GM10266 (cell line): ENCODE measurements around the gene EYS.

ENCODE experiments used
- DNase-seq: peaks from one replicate; pipeline ENCODE4 v3.0.0; 2012; ENCODE audit errors: extremely low spot score
- TF ChIP-seq, protein P1 (sequence below): IDR thresholded peaks from 2 replicates; pipeline ENCODE4 v1.5.1; 2012; ENCODE audit warnings: mild to moderate bottlenecking, low read depth; ENCODE audit not compliant: control insufficient read depth, insufficient read depth; ENCODE audit errors: missing control alignments

Gene EYS

DNA sequence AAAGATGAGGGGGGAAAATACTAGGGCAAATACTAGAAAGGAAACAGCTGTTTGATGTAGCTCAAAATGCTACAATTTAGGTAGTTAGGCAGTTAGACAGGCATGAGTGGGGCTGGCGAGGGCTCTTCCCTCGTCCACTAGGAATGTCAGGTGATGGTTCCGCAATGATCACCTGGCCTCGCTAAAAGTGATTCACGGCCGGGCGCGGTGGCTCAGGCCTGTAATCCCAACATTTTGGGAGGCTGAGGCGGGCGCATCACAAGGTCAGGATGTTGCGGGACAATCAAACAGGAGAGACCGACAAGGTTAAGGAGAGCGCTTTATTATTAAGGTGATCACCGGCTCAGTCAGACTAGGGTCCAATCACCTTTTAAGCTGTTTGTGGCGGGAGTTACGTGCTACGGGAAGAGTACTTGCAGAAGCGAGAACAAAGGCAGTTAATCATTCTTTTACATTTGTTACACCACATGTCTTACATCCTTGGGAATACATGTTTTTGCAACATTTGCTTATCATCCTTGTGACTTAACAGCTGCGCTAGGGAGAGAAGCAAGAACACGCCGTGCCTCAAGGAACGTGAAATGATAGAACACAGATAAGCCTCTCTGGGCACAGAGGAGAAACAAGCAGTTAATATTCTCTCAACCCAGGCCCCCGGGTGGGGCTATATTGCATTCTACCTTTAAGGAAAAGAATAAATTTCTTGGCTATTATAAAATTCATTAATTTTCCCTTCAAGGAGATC is 1025.4 kb downstream of the EYS start:
- DNase-seq, result no peak
- TF ChIP-seq, protein P1, sequence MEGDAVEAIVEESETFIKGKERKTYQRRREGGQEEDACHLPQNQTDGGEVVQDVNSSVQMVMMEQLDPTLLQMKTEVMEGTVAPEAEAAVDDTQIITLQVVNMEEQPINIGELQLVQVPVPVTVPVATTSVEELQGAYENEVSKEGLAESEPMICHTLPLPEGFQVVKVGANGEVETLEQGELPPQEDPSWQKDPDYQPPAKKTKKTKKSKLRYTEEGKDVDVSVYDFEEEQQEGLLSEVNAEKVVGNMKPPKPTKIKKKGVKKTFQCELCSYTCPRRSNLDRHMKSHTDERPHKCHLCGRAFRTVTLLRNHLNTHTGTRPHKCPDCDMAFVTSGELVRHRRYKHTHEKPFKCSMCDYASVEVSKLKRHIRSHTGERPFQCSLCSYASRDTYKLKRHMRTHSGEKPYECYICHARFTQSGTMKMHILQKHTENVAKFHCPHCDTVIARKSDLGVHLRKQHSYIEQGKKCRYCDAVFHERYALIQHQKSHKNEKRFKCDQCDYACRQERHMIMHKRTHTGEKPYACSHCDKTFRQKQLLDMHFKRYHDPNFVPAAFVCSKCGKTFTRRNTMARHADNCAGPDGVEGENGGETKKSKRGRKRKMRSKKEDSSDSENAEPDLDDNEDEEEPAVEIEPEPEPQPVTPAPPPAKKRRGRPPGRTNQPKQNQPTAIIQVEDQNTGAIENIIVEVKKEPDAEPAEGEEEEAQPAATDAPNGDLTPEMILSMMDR, result no peak

DNA sequence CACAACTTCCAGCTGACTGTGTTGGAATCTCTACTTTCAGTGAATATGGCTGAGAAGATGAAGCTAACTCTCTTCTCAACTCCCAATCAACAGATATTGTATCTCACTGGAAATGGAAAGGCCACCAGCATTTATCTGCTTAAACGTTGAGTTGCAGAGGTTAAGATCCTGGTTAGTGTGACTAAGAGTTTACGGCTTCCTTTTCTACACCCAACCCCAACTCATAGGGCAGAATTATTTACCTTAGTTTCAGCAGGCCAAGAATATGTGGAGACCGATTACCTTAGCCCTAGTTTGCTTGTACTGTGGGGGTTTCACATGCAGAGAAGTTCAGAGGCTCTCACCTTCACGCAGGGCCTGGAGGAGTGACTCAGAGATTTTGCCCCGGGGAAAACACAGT is 1026.6 kb downstream of the EYS start:
- no peak for DNase-seq

DNA sequence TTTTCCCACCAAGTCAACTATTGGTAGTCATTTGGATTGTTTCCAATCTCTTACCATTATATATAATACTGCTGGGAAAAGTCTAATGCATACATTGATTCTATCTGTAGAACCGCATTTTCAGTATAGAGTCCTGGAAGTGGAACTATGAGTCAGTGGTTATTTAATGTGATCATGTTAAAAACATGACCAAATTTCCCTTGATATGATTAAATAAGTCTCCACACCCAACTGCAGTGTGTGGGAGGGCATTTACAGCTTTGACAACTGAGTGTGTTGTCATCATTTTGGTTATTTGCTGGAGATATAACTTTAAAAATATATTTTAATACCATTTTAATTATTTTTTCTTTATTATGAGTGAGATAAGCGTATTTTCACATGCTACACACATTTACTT is 1027.6 kb downstream of the EYS start:
- TF ChIP-seq, protein P1, result no peak
- no peak for DNase-seq

More for the DNA sequence above, 1026.6 kb downstream of the EYS start:
- TF ChIP-seq, protein P1, result no peak

DNA sequence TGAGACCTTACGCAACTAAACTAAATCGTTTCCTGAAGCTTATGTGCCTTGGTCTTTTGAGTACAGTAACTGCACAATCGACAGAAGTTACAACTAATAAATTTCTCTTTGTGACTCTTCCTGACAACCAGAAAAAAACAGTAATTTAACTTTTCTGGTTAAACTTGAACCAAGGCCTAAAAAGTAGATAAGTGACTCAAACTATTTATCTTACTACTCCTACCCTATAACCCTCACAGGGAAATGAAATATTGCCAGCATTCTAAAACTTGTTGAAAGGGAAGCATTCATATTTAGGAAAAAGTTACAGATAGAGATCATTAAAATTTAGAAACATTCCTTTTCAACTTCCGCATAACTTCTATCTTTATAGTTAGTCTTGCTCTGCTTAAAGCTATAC is 1034.4 kb downstream of the EYS start:
- TF ChIP-seq, protein P1, result no peak
- no peak for DNase-seq

DNA sequence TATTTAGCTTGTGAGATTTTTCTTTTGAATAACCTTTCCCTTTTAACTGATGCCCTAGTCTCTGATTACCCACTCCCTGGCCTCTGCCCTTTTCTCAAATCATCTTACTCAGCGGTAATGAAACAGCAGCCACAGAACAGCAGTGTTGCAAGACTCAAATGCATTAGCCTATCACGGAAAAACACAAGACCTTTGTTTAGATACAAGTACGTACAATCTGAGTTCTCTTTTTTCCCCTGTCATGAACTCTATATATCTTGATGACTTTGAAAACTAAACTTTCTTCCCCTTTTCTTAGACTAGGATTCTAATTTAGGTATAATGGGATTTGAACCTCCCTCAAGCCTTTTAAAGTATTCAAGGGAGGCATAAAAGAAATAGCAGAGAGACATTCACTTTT is 1034.9 kb downstream of the EYS start:
- TF ChIP-seq, protein P1, result no peak
- DNase-seq, result no peak

- TF ChIP-seq, protein P1, result no peak
- DNase-seq, result no peak
Measured at GRCh38 chr6:64665137-64665536, 1041.9 kb downstream of the EYS start.

GRCh38 chr6:64664480-64664879 is 1042.5 kb downstream of the EYS start:
- DNase-seq, result no peak
- TF ChIP-seq, protein P1, result no peak
